Measurements from ENCODE around the gene SLCO2A1. TPM values are rescaled to one million over a fixed set of nuclear protein-coding genes. Genes with fewer than 3 reads are reported as not detected.

SLCO2A1 gene
- total RNA-seq, 1 donor from 2014 or later: 1.0 TPM

- DNase-seq (ENCODE audit: low spot score): no peak
- Mint-ChIP-seq H3K9me3 (ENCODE audit: low read depth) (peaks cover 8% of the 10 kb centered on the region), H3K27ac (ENCODE audit: unreplicated experiment) (no peak overlapping the region), H3K27me3 (ENCODE audit: low read depth) (peaks cover 6% of the 10 kb centered on the region), H3K4me1 (ENCODE audit: low read depth) (no peaks in the 10 kb centered on the region), H3K4me3 (ENCODE audit: unreplicated experiment) (no peak overlapping the region), H3K36me3 (ENCODE audit: low read depth) (peaks cover 6% of the 10 kb centered on the region)
- TF ChIP-seq CTCF (IDR thresholded peaks at IDR 0.05): no peak
Observed at GRCh38 chr3:133972156-133972555, 57.6 kb downstream of the SLCO2A1 start.

- Mint-ChIP-seq H3K27ac (ENCODE audit: unreplicated experiment) (no peak overlapping the region), H3K4me3 (ENCODE audit: unreplicated experiment) (no peak overlapping the region)
Observed at GRCh38 chr3:133970916-133971315, 58.8 kb downstream of the SLCO2A1 start.

GRCh38 chr3:133970339-133970738 lies 59.4 kb downstream of the SLCO2A1 start:
- Mint-ChIP-seq H3K4me1 (ENCODE audit: low read depth) (no peaks in the 10 kb centered on the region), H3K27ac (ENCODE audit: unreplicated experiment) (no peak overlapping the region), H3K9me3 (ENCODE audit: low read depth) (peaks cover 8% of the 10 kb centered on the region), H3K4me3 (ENCODE audit: unreplicated experiment) (no peak overlapping the region), H3K27me3 (ENCODE audit: low read depth) (peaks cover 6% of the 10 kb centered on the region), H3K36me3 (ENCODE audit: low read depth) (peaks cover 6% of the 10 kb centered on the region)
- no peak for TF ChIP-seq CTCF (IDR thresholded peaks at IDR 0.05)
- DNase-seq (ENCODE audit: low spot score): no peak

More at GRCh38 chr3:133970916-133971315, 58.8 kb downstream of the SLCO2A1 start:
- Mint-ChIP-seq H3K36me3 (ENCODE audit: low read depth) (peaks cover 6% of the 10 kb centered on the region), H3K4me1 (ENCODE audit: low read depth) (no peaks in the 10 kb centered on the region), H3K27me3 (ENCODE audit: low read depth) (peaks cover 6% of the 10 kb centered on the region), H3K9me3 (ENCODE audit: low read depth) (peaks cover 8% of the 10 kb centered on the region)
- TF ChIP-seq CTCF (IDR thresholded peaks at IDR 0.05): no peak
- DNase-seq (ENCODE audit: low spot score): peak; percentile 43

GRCh38 chr3:133967992-133968892 lies 61.5 kb downstream of the SLCO2A1 start:
- Mint-ChIP-seq H3K4me3 (ENCODE audit: unreplicated experiment) (no peak overlapping the region), H3K27me3 (ENCODE audit: low read depth) (no peaks in the 10 kb centered on the region), H3K4me1 (ENCODE audit: low read depth) (no peaks in the 10 kb centered on the region), H3K27ac (ENCODE audit: unreplicated experiment) (no peak overlapping the region), H3K36me3 (ENCODE audit: low read depth) (peaks cover 3% of the 10 kb centered on the region), H3K9me3 (ENCODE audit: low read depth) (peaks cover 6% of the 10 kb centered on the region)
- DNase-seq (ENCODE audit: low spot score): peak; percentile 39
- no peak for TF ChIP-seq CTCF (IDR thresholded peaks at IDR 0.05)

GRCh38 chr3:133966954-133967353 lies 62.8 kb downstream of the SLCO2A1 start:
- no peaks in the 10 kb centered on the region for H3K9me3 Mint-ChIP-seq (ENCODE audit: low read depth)
- H3K4me1 Mint-ChIP-seq (ENCODE audit: low read depth): peaks cover 3% of the 10 kb centered on the region
- no peaks in the 10 kb centered on the region for H3K27me3 Mint-ChIP-seq (ENCODE audit: low read depth)
- no peak overlapping the region for H3K4me3 Mint-ChIP-seq (ENCODE audit: unreplicated experiment)
- DNase-seq (ENCODE audit: low spot score): peak; percentile 14
- TF ChIP-seq CTCF (IDR thresholded peaks at IDR 0.05): no peak
- no peak overlapping the region for H3K27ac Mint-ChIP-seq (ENCODE audit: unreplicated experiment)
- no peaks in the 10 kb centered on the region for H3K36me3 Mint-ChIP-seq (ENCODE audit: low read depth)
